Epithelial cell of esophagus (primary cell): ENCODE measurements around the gene GPX5.
"Not testable (repeated sequence)": the region's sequence is repeated elsewhere in the genome, so short reads cannot be mapped to it uniquely, and the experiment has no call there.

Experiments
- DNase-seq: peaks from one replicate; pipeline ENCODE4 v3.0.0; 2010; ENCODE audit warnings: low read depth
- H3K4me3 ChIP-seq: 2 replicates; pipeline ENCODE4 v1.5.1; 2011; ENCODE audit warnings: mild to moderate bottlenecking, low read length, control low read depth
- CTCF ChIP-seq: IDR thresholded peaks from 2 replicates; pipeline ENCODE4 v1.5.1; 2011; ENCODE audit warnings: low read depth, mild to moderate bottlenecking, low read length, control low read depth, inconsistent platforms; ENCODE audit not compliant: insufficient read depth; ENCODE audit errors: missing control alignments

GPX5 gene

DNA sequence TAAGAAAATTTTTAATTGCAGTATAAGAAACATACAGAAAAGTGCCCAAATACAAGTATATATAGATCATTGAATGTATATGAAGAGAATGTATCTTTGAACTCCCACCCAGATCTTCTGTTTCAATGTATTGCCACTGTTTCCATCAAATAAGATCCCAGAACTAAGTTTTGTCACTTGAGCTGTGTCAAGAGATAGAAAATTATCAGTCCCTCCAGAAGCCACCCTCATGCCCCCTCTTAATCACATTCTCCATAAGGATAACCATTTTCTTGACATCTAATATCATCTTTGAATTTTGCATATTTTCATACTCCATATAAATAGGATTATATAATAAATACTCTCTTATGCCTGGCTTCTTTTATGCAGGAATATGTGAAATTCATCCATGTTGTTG is 20.3 kb downstream of the GPX5 start:
- no peak overlapping the region for H3K4me3 ChIP-seq
- no peak for TF ChIP-seq CTCF

DNA sequence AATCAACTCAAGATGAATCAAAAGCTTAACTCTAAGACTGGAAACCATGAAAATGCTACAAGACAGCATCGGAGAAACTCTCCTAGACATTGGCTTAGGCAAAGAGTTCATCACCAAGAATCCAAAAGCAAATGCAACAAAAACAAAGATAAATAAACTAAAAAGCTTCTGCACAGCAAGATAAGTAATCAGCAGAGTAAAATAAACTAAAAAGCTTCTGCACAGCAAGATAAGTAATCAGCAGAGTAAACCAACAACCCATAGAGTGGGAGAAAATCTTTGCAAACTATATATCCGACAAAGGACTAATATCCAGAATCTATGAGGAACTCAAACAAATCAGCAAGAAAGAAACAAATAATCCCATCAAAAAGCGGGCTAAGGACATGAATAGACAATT is 21.3 kb downstream of the GPX5 start:
- DNase-seq, H3K4me3 ChIP-seq: not testable (repeated sequence)

More for the DNA sequence above, 20.3 kb downstream of the GPX5 start:
- DNase-seq: no peak

GRCh38 chr6:28551891-28552666 is 26.4 kb downstream of the GPX5 start:
- no peak for TF ChIP-seq CTCF
- no peak overlapping the region for H3K4me3 ChIP-seq
- DNase-seq: no peak

DNA sequence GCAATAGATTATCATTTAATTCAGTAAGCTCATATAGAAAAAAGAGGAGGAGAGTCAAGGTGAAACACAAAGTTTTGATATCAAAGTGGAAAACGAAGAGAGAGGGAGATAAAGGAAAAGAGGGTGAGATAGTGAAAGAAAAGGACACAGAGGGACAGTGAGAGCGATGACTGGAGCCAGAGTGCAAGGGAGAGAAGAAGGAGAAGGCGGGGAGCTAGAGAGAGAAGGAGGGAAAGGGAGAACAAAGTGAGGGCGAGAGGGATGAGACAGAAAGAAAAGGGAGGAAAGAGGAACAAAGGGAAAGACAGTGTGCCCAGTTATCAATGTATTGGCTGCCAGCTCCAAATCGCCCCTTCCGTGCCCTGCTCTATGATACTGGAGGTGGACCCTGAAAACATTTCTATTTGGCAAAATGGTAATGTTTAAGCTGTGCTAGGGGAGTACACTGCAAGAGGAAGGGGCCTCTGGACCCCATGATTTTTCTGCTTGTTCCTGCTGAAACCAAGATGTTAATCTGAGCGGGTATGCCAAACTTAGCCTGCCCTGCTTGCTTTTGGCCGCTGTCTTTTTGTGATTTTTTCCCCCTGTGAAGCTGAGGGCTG is 27.8 kb downstream of the GPX5 start:
- H3K4me3 ChIP-seq: no peak overlapping the region
- no peak for DNase-seq
- no peak for TF ChIP-seq CTCF

- peak; percentile 10 for DNase-seq
- no peak for TF ChIP-seq CTCF
- H3K4me3 ChIP-seq: peak overlapping the region; percentile 28
Measured at GRCh38 chr6:28553986-28554881, 28.6 kb downstream of the GPX5 start.

DNA sequence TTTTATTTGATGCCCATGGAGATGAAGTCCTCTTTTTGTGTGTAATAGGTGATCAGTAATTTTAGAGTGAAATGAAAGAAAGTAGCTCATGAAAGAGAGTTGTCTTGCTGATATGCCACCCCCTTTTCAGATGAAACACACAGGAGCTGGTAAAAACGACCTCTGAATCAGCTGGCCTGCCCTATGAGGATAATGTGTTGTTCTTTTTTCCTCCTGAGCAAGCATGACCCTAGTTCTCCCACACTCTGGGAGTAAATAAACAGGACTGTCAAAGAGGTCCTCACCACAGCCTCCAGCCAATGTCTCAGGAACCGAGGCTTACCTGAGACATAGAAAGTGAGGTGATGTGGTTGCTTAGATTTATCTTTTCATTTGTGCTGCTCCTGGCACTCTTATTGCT is 29.5 kb downstream of the GPX5 start:
- H3K4me3 ChIP-seq: no peak overlapping the region
- DNase-seq: no peak
- no peak for TF ChIP-seq CTCF

GRCh38 chr6:28558629-28559028 is 32.9 kb downstream of the GPX5 start:
- no peak for TF ChIP-seq CTCF
- no peak overlapping the region for H3K4me3 ChIP-seq
- no peak for DNase-seq
